K562 (cell line): Measurements from ENCODE around the gene CNTROB. TPM values are rescaled to one million over a fixed set of nuclear protein-coding genes. Genes with fewer than 3 reads are reported as not detected.

Experiments
- ATAC-seq: fragments of 200-7000 bp; cut with Tn5 transposase; 3 replicates; pipeline ENCODE4 v1.9.1; 2020; ENCODE audit warnings: moderate library complexity
- BruUV-seq: library from RNA; stranded (reverse); fragments of 400-500 nt; replicated peaks from 2 replicates; lab custom pipeline; 2021; lab: Mats Ljungman, UMichigan
- CTCF ChIA-PET: fragments of 300-600 bp; formaldehyde crosslinking; extraction: SDS; loops from one replicate; lab custom pipeline; 2021; ENCODE audit warnings: low intra/inter-chr PET ratio; lab: Yijun Ruan, JAX
- POLR2A ChIA-PET: fragments of 300-600, 350-650 bp; sonication (Branson Sonifier 250); formaldehyde crosslinking; extraction: SDS; loops from one replicate; lab custom pipeline; 2021; ENCODE audit warnings: antibody characterized with exemption, inconsistent platforms; lab: Yijun Ruan, JAX
- DNase-seq, 4 experiments: peaks; one replicate each; pipeline versions ENCODE4 v3.0.0 to v3.0.0-alpha.2; 2011 to 2018; ENCODE audit warnings: low spot score in 3 of 4, mixed read lengths in 3 of 4; ENCODE audit errors: extremely low read depth in 1 of 4
- FAIRE-seq: peaks from 2 replicates; lab custom pipeline; 2011; peaks lifted over from hg19 to GRCh38; lab: Jason Lieb, UNC
- H2AFZ ChIP-seq: 2 replicates; pipeline ENCODE4 v1.6.0; 2011; ENCODE audit warnings: low read depth, low read length, control low read depth, inconsistent platforms
- H3K27ac ChIP-seq: fragments of 200-600 bp; 3 replicates; pipeline ENCODE4 v1.8.0; 2011; ENCODE audit warnings: low read depth, mild to moderate bottlenecking, control low read depth, inconsistent platforms, low read length, moderate library complexity, mixed read lengths; ENCODE audit errors: extremely low read depth
- H3K27me3 ChIP-seq, 2 experiments: fragments of 300-600 bp in 1 of 2; 2 replicates in 1 of 2; 3 replicates in 1 of 2; pipeline versions ENCODE4 v1.6.0 to v1.8.0; 2011; ENCODE audit warnings: inconsistent platforms in 2 of 2, low read length in 2 of 2, mild to moderate bottlenecking in 1 of 2, mixed read lengths in 1 of 2, moderate library complexity in 1 of 2; ENCODE audit not compliant: control insufficient read depth in 2 of 2, insufficient read depth in 2 of 2
- H3K36me3 ChIP-seq: fragments of 300-600 bp; 3 replicates; pipeline ENCODE4 v1.8.0; 2011; ENCODE audit warnings: mild to moderate bottlenecking, low read length, inconsistent platforms; ENCODE audit not compliant: control insufficient read depth, insufficient read depth
- H3K4me1 ChIP-seq, 2 experiments: fragments of 200-600 bp in 1 of 2; replicated peaks in 1 of 2; 2 replicates in 1 of 2; 3 replicates in 1 of 2; pipeline versions ENCODE4 v1.5.1 to v1.8.0; 2011; ENCODE audit warnings: inconsistent platforms in 2 of 2, low read length in 2 of 2, mild to moderate bottlenecking in 1 of 2, mixed read lengths in 1 of 2, moderate library complexity in 1 of 2; ENCODE audit not compliant: control insufficient read depth in 2 of 2, insufficient read depth in 2 of 2
- H3K4me2 ChIP-seq: 2 replicates; pipeline ENCODE4 v1.6.1; 2011; ENCODE audit warnings: low read length, control low read depth, inconsistent platforms, mixed read lengths; ENCODE audit not compliant: insufficient read depth
- H3K4me3 ChIP-seq: fragments of 200-600 bp; sonication (generic), shearing (Covaris generic); 2 replicates; pipeline ENCODE4 v1.5.1; 2016; ENCODE audit warnings: control low read depth, inconsistent platforms
- H3K79me2 ChIP-seq: fragments of 200-600 bp; 3 replicates; pipeline ENCODE4 v1.8.0; 2011; ENCODE audit warnings: low read length, inconsistent platforms; ENCODE audit not compliant: control insufficient read depth, insufficient read depth
- H3K9ac ChIP-seq, 2 experiments: 2 replicates each; pipeline versions ENCODE4 v1.6.0 to v1.6.1; 2011; ENCODE audit warnings: low read depth in 2 of 2, low read length in 2 of 2, control low read depth in 1 of 2, inconsistent platforms in 1 of 2, mild to moderate bottlenecking in 1 of 2, mixed read lengths in 1 of 2; ENCODE audit not compliant: insufficient read depth in 1 of 2
- H3K9me1 ChIP-seq: one replicate; pipeline ENCODE4 v1.6.0; 2011; ENCODE audit warnings: inconsistent platforms, mild to moderate bottlenecking, low read length, moderate library complexity; ENCODE audit not compliant: control insufficient read depth, insufficient read depth
- H3K9me3 ChIP-seq: replicated peaks from 2 replicates; pipeline ENCODE4 v1.5.1; 2011; ENCODE audit warnings: low read depth, low read length, inconsistent platforms; ENCODE audit not compliant: control insufficient read depth, insufficient read depth
- H4K20me1 ChIP-seq: replicated peaks from 2 replicates; pipeline ENCODE4 v1.6.1; 2011; ENCODE audit warnings: low read length, inconsistent platforms, mixed read lengths; ENCODE audit not compliant: control insufficient read depth, insufficient read depth
- CBFA2T2 ChIP-seq: fragments of 450-650 bp; conservative IDR thresholded peaks from 2 replicates; pipeline ENCODE4 v1.6.1; 2017; ENCODE audit warnings: mild to moderate bottlenecking
- NR4A1 ChIP-seq, 2 experiments: fragments of 250-450 bp in 1 of 2; fragments of 450-650 bp in 1 of 2; sonication (Bioruptor Pico) in 1 of 2; IDR thresholded peaks; 2 replicates each; pipeline versions ENCODE4 v1.4.0 to v1.6.1; 2016 to 2020; ENCODE audit warnings: mild to moderate bottlenecking in 2 of 2, missing compliant biosample characterization in 1 of 2, missing genetic modification characterization in 1 of 2, moderate library complexity in 1 of 2
- SRSF3 ChIP-seq: fragments of 200-400 bp; formaldehyde crosslinking; IDR thresholded peaks from 2 replicates; pipeline ENCODE4 v1.6.1; 2016; ENCODE audit warnings: mild to moderate bottlenecking, low read length, moderate library complexity; ENCODE audit not compliant: insufficient read depth
- TRIM28 ChIP-seq: fragments of 450-650 bp; IDR thresholded peaks from 2 replicates; pipeline ENCODE4 v1.6.1; 2017
- WGBS: fragments of 100-300 bp; shearing (Covaris generic); methylation state at CpG from one replicate; pipeline ENCODE4 v1.1.6; 2016; ENCODE audit warnings: low coverage, mixed read lengths; ENCODE audit not compliant: insufficient coverage; ENCODE audit errors: missing lambda C conversion rate; 5-methylcytosine and 5-hydroxymethylcytosine counted together
- in situ Hi-C: fragments of 300-500 bp; cut with MboI; formaldehyde crosslinking; loops from 4 replicates; pipeline ENCODE4 v1.15.0; 2018; ENCODE audit warnings: inconsistent platforms, mixed read lengths
- intact Hi-C: fragments of 100-400 bp; cut with micrococcal nuclease; formaldehyde crosslinking; loops from 2 replicates; pipeline ENCODE4 v1.14.2; 2022
- polyA plus RNA-seq, 8 experiments: library from polyadenylated mRNA; depleted of rRNA in 4 of 8; stranded (reverse) in 5 of 8; unstranded in 3 of 8; fragments of >200 nt; fragmentation: Nextera tagmentation in 2 of 8; fragmentation: Illumina TruSeq in 1 of 8; extraction: Ambion mirVana in 2 of 8; extraction: Trizol in 1 of 8; gene quantifications; 2 replicates each; pipeline versions ENCODE4 v1.2.1 to v1.2.3, GENCODE V29; 2011 to 2014; ENCODE audit warnings: inconsistent platforms in 1 of 8, missing spikeins in 1 of 8
- total RNA-seq, 7 experiments: library from RNA; depleted of rRNA in 6 of 7; stranded (reverse); fragments of >200 nt in 6 of 7; fragmentation: Illumina TruSeq in 2 of 7; extraction: Trizol in 2 of 7; gene quantifications; 2 replicates each; pipeline versions ENCODE4 v1.2.1 to v1.2.3, GENCODE V29; 2011 to 2021; ENCODE audit warnings: low replicate concordance in 1 of 7
- TF ChIP-seq, protein P1 (sequence below): IDR thresholded peaks from 2 replicates; pipeline ENCODE4 v1.6.1; 2016; ENCODE audit warnings: missing genetic modification characterization, missing compliant biosample characterization

Gene CNTROB
- total and polyA plus RNA-seq, 9 of the 15 experiments (the other 6 are each of a cell fraction or from before 2014, with no cell fraction given) = 1.9 to 33.3 (median 23.0) TPM

DNA sequence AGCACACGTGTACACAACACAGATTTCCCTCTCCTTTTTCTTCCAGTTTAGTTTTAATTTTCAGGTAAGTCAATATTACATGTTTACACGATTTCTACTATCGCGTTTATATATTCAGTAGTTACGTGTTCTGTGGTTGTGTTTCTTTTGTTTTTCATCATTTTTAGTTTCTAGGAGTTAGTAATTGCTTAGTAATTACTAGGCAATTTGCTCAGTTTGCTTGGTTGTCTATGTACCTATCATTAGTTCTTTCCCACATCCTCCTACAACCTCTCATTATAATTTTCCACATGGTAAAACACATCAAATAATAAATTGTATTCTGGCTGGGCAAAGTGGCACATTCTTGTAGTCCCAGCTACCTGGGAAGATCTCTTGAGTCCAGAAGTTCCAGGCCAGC, 45.8 kb downstream of the CNTROB start:
- TF ChIP-seq TRIM28 = no peak
- no peak for TF ChIP-seq NR4A1 (CRISPR knock-in tag; IDR thresholded peaks at IDR 0.05)
- TF ChIP-seq NR4A1 (tag; IDR thresholded peaks at IDR 0.05) = no peak
- no peak for TF ChIP-seq SRSF3
- TF ChIP-seq, protein P1, sequence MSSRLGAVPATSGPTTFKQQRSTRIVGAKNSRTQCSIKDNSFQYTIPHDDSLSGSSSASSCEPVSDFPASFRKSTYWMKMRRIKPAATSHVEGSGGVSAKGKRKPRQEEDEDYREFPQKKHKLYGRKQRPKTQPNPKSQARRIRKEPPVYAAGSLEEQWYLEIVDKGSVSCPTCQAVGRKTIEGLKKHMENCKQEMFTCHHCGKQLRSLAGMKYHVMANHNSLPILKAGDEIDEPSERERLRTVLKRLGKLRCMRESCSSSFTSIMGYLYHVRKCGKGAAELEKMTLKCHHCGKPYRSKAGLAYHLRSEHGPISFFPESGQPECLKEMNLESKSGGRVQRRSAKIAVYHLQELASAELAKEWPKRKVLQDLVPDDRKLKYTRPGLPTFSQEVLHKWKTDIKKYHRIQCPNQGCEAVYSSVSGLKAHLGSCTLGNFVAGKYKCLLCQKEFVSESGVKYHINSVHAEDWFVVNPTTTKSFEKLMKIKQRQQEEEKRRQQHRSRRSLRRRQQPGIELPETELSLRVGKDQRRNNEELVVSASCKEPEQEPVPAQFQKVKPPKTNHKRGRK = no peak
- no peak for TF ChIP-seq CBFA2T2
- Histone ChIP-seq H3K27me3 (peaks cover 0 to 8% of the 10 kb centered on the region in 2 experiments; a peak in 3 of 5 replicates), H3K79me2 (no peaks in the 10 kb centered on the region), H3K9me3 (no peaks in the 10 kb centered on the region; the same call in 1 of the 2 replicates), H4K20me1 (no peaks in the 10 kb centered on the region), H2AFZ (no peak overlapping the region), H3K9ac (no peak overlapping the region), H3K4me1 (no peaks in the 10 kb centered on the region), H3K36me3 (no peaks in the 10 kb centered on the region), H3K4me2 (no peak overlapping the region), H3K9me1 (no peaks in the 10 kb centered on the region), H3K4me3 (no peak overlapping the region), H3K27ac (no peak overlapping the region)
- FAIRE-seq = no peak
- 4% methylated on average over 5 of the region's 5 CpGs for WGBS
- ChIA-PET POLR2A (interaction anchor here (0.7 kb wide), 1 partner anchor 20 kb away, joined by 3 read pairs; no protein-coding TSS in a partner anchor), CTCF (no interaction called here)
- intact Hi-C loops = no loop called here
- in situ Hi-C loops = no loop called here
- ATAC-seq = no peak
- no peak for DNase-seq
- no TSS peak for BruUV-seq
